CD4-positive, alpha-beta T cell treated with Interleukin-6 at 100 ng/mL for 8 hours (primary cell): ENCODE results near the gene ANKRD28.
A peak's percentile ranks its signal among the peaks of the same experiment; 100 is the strongest.

ENCODE experiments used
- DNase-seq: peaks from one replicate; pipeline ENCODE4 v3.0.0-alpha.2; 2020; ENCODE audit warnings: mixed read lengths, low spot score

Gene ANKRD28

GRCh38 chr3:15723624-15723884, 74.2 kb downstream of the ANKRD28 start:
- DNase-seq: no peak

GRCh38 chr3:15722877-15723623, 74.7 kb downstream of the ANKRD28 start:
- no peak for DNase-seq

DNA sequence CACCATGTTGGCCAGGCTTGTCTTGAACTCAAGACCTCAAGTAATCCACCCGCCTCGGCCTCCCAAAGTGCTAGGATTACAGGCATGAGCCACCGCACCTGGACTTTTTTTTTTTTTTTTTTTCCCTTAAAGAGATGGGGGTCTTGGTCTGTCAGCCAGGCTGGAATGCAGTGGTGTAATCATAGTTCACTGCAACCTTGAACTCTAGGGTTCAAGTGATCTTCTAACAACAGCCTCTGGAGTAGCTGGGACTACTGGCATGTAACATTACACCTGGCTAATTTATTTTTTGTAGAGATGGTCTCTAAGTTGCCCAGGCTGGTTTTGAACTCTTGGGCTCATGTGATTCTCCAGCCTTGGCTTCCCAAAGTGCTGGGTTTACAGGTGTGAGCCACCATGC, 81.6 kb downstream of the ANKRD28 start:
- no peak for DNase-seq

DNA sequence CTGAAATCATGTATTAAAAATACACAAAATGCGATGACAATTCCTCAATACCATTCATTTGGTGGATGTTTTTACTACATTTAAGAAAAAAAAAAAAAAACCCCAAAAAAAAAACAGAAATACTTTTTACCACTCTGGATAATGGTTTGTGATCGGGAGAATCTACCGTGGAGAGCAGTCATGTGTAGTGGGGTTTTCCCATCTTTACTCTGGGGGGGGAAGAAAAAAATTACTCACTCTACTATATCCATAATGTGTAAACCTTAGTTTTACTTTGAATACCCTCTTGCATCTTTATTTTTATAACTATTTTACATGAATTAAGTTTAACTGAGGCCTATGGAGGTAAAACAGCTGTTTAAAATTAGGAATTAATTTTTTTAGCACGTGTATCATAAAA, 83.3 kb downstream of the ANKRD28 start:
- DNase-seq: no peak

GRCh38 chr3:15713364-15713763, 84.4 kb downstream of the ANKRD28 start:
- no peak for DNase-seq

- DNase-seq: no peak
These were observed 86.5 kb downstream of the ANKRD28 start for GRCh38 chr3:15711281-15711680.

GRCh38 chr3:15708882-15709677, 88.7 kb downstream of the ANKRD28 start:
- no peak for DNase-seq

DNA sequence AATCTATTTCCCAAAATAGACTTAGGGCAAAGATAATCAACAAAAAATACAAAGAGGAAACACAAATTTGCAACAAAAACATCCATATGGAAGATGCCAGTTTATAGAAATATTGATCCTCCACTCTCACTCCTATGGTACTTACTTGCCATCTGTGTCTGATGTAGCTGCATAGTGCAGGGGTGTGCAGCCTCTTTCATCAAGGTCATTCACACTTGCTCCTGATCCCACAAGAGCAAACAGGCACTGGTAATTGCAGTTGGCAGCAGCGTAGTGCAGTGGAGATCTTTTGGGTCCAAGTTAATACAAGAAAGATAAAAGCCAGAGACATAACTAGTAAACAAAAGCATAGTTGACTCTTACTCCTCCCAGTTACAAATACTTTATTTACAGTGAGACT, 90.0 kb downstream of the ANKRD28 start:
- DNase-seq: no peak

DNA sequence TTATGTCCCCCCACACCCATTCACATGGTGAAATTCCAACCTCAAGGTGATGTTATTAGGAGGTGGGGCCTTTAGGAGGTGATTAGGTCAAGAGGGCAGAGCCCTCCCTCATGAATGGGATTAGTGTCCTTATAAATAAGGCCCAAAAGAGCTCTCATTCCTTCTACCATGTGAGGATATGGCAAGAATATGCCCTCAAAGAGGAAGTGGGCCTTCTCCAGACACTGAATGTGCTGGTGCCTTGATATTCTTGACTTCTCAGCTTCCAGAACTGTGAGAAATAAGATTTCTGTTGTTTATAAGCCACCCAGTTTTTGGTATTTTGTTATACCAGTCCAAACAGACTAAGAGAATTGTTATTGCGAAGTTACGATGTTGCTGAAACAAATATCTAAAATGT, 94.4 kb downstream of the ANKRD28 start:
- DNase-seq: no peak

DNA sequence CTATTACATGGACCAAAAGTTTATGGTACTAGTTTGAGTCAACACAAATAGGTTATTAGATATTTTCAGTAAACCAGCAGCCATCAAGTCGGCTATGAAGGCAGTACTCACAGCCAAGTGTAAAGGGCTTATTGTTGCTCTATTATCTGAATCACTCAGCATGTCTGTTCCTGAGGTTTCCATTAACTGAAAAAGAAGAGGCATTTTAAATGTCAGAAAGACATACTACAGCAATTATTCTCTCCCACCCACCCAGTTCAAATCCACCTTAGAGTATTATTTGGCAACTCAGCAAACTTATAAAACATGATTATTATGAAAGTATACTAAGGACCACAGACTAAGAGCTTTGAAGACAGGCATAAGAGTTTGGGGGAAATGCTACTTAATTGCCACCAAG, 103.2 kb downstream of the ANKRD28 start:
- no peak for DNase-seq

GRCh38 chr3:15693355-15693754, 104.4 kb downstream of the ANKRD28 start:
- DNase-seq: no peak

DNA sequence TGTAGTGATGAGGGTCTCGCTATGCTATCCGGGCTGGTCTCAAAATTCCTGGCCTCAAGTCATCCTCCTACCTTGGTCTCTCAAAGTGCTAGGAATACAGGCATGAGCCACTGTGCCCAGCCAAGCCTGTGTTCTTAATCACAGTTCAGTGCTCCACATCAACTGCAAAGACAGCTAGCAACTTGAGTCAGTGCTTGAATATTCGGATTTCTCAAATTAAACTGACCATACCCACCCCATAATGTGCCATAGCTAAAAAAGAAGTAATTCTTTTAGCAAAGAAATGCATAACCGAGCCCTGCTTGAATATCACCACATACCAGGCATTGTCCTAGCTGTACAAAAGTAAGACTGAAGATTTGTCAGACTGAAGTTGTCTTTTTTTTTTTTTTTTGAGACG, 107.0 kb downstream of the ANKRD28 start:
- DNase-seq: no peak

DNA sequence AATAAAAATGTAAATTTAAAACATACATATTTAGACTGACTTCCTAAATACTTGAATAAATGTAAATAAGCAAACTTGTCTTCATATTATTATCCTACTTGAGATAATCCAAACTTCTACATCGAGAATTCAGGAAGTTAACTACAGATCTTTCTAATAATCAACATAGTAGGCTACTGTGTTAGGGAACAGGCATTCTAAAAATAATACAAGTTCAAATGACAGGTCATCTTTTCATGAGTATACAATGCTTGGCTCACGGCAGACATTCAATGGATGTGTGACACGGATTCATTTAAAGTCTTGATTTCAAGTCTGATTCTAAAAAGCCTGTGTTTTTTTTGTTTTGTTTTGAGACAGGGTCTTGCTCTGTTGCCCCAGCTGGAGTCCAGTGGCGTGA, 107.5 kb downstream of the ANKRD28 start:
- no peak for DNase-seq

- DNase-seq: no peak
These were observed 111.9 kb downstream of the ANKRD28 start for GRCh38 chr3:15685927-15686326.

DNA sequence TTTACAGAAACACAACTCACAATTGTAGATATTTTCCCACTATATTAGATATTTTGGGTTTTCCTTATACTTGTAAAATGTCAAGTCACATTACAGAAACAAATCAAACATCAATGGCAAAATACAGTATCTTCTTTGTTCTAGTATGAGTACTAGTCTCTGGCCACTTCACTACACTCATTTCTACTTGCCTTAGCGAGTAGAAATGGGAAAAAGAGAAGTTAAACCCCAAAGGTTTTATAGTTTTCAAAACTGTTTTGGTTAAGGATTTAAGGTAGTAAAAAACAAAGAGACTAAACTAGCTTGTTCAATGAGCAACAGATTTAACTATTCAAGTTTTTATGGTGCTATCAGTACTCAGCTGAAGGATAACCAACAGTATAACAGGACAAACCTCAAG, 114.5 kb downstream of the ANKRD28 start:
- DNase-seq: no peak

DNA sequence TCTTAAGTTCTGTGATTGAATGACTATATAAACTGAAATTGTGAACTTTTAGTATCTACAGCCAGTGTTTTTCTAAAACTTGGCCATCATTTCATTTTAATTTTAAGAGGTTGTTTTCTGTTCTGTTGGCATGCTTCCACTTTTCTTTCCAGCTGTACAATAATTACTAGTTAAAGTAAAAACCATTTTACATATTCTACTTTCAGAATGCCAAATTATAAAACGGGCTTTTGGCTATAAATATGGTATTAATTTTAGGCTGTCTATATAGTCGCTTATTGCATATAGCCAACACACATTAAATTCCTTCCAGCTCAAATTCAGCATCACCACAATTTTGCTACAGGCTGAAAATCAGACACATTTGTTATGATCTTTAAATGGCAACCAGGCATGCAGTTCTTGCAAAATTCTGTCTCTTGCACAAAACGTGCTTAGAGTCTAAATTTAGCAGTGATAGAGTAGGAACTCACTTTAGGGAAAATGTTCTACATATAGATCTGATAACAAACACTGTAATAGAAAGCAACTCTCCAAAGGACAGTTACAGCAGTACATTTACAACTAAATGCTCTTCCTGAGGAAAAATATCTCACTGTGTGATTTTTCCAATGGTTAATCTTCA, 115.1 kb downstream of the ANKRD28 start:
- DNase-seq: no peak

GRCh38 chr3:15681668-15682067, 116.1 kb downstream of the ANKRD28 start:
- DNase-seq: no peak

- no peak for DNase-seq
These were observed 118.5 kb downstream of the ANKRD28 start for GRCh38 chr3:15679306-15679705.

GRCh38 chr3:15676259-15676658, 121.5 kb downstream of the ANKRD28 start:
- DNase-seq: no peak

DNA sequence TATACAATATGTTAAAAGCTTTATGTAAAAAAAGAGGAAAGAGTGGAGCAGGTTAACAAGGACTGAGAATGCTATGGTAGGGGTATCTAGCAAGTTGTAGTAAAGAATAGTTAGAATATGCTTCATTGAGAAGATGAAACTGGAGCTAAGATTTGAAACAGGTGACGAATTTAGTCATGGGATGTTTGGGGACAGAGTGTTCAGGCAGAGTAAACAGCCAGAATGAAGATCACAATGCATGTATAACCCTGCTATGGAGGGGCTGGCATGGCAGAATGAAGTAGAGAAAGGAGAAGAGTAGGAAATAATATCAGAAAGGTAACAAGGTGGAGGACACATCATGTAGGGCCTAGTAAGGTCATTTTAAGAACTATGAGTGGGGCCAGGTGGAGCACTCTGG, 124.2 kb downstream of the ANKRD28 start:
- no peak for DNase-seq

DNA sequence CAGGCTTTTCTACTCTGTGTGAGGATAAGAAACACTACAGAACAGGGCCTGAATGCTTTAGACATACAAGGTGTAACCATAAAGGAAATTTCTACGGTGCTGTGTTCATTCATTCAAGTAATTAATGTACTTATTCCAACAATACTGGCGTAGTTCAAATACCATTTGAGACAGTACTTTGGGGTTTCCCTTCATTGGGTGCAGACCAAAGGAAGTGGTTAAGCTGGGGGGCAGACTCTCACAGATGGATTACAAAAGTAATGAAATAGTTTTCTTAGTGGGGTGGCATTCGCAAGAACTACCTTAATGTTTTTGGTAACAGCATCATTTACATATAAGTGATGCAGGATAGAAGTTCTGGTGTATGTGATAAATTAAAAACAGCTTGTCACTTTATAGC, 130.3 kb downstream of the ANKRD28 start:
- DNase-seq: peak; percentile 45

DNA sequence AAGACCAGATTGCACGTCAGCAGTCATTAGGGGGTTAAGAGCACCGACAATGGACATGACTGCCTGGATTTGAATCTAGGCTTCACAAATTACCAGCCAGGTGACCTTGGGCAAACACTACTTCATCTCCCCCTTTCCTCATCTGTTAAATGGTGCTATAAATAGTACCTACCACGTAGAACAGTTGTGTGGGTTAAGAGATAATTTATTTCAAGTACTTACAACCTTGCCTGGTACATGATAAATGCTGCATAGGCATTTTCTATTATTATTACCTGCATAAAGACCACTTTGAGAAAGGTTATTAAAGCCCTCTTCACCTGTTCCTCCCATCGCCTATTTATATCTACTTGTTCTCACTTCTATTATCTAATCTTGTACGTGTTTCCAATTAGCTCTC, 131.5 kb downstream of the ANKRD28 start:
- no peak for DNase-seq

DNA sequence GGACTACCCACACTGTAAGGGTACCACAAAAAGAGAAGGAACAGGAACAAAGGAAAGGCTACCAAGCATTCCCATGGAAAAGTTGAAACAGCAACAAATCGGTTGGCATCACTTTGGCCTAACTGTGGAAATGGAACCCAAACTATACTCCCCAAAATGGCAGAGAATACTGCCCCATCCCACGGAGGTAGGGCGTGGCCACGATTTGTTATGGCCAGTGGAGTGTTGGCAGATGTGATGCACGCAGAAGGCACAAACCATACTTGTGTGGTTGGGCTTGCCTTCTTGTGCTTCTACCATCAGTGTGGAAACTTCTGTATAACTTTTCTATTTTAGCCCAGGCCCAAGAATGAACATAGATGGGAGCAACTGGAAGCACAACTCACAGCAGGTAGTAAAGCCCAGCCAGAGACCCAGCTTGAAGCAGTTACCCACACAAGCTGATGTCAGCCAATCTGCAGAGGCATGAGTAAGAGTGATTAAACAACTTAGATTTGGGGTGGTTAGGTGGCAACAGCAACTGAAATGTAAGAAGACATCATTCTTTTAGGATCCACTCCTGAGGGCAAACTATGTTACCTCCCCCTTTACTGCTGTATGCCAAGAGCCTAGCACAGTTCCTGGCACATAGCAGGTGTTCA, 132.1 kb downstream of the ANKRD28 start:
- no peak for DNase-seq
